Suppressor macrophage treated with lipopolysaccharide for 4 hours (primary cell): ENCODE data around the gene ARSK.

Experiments
- DNase-seq: peaks from one replicate; pipeline ENCODE4 v3.0.0-alpha.2; 2020

Gene ARSK

DNA sequence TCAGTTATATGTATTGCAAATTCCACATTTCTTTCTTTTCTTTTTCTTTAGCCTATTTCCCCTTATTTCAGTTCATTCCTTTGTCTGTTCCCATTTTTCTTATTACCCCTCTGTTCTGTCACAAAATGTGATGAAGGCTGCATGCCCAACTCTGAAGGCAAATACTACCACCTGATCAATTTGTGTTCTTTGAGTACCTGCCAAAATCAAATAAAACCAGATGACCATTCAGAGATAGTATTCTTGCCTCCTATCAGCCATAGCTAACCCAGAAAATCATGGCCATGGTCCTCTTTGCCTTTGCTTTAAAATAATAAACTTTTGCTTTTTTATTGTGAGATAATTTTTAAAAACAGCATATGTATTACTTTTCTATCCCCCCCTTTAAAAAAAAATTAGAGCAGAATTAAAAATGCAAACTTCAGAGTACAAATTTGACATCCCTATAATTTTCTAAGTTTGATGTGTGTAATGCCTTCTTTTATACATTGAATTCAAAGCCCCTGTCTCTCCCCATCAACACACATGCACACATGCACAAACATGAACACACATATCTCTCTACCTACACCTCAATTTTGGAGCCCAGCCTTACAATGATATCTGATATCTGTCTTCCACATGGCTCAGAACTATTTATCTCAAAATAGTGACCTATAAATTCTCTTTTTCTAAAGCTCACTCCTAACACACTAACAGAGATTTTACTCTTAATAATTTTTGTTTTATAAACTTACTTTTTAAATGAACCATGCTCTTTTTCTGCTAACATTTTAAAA is 95.1 kb downstream of the ARSK start:
- no peak for DNase-seq

DNA sequence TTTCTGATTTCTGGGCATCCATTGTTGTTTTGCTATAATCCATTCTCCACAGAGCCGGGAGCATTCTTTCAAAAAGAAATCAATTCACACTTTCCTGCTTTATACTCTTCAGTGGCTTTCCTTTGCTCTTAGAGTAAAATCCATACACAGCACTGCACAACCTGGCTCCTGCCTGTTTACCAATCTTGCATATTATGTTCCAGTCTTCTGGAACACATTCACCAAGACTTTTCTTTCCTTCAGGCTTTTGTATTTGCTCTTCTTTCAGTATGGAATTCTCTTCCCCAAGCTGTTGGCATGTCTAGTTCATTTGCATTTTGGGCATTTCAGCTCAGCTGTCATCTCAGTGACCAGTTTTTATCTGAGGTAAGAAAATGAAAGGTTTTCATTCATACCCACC is 97.9 kb downstream of the ARSK start:
- no peak for DNase-seq

- DNase-seq, result no peak
Measured at GRCh38 chr5:95654196-95654595, 99.3 kb downstream of the ARSK start.
